ENCODE measurements around the gene TGFBR1.

Gene TGFBR1

DNA sequence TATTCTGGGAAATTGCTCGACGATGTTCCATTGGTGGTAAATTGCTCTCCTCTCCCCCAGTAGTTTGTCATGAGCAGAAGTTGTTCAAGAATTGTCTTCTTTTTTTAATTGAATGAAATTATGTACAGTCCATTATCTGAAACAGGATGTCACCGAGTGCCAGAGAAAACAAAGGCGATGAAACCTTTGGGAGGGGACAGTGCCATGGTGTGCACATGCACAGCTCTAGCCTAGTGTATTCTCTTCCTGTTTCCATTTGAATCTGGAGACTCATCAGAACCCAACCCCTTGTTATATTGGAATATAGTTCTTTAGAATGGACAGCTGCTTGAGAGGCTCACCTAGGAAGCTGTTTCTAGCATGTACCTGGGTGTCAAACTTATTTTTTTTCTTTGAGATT lies 41.7 kb downstream of the TGFBR1 start:
- Mint-ChIP-seq H3K4me3 (no peak overlapping the region), H3K36me3 (ENCODE audit: low read depth) (peaks cover 73% of the 10 kb centered on the region), H3K27ac (no peak overlapping the region), H3K4me1 (ENCODE audit: low read depth) (peaks cover 37% of the 10 kb centered on the region), H3K9me3 (no peaks in the 10 kb centered on the region), H3K27me3 (no peaks in the 10 kb centered on the region)

DNA sequence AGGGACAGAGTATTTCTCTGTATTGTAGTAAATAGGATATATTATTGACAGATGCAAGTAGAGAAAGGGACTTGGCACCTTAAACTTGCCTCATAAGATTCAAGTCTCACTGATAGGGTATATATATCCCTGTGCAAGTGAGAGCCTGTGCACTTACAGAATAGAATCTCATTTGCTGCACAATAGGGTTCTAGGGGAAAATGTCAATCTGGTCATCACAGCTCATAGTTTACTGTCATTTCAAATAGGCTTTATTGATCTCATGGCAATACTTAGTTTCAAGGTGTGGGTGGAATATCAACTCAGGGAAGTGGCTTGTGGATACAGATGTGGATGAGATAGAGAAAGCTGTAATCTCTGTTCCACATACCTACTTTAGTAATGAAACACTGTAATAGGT lies 42.3 kb downstream of the TGFBR1 start:
- Mint-ChIP-seq H3K27me3 (no peaks in the 10 kb centered on the region), H3K4me1 (ENCODE audit: low read depth) (peaks cover 41% of the 10 kb centered on the region), H3K9me3 (no peaks in the 10 kb centered on the region), H3K27ac (no peak overlapping the region), H3K4me3 (no peak overlapping the region), H3K36me3 (ENCODE audit: low read depth) (peaks cover 75% of the 10 kb centered on the region)

DNA sequence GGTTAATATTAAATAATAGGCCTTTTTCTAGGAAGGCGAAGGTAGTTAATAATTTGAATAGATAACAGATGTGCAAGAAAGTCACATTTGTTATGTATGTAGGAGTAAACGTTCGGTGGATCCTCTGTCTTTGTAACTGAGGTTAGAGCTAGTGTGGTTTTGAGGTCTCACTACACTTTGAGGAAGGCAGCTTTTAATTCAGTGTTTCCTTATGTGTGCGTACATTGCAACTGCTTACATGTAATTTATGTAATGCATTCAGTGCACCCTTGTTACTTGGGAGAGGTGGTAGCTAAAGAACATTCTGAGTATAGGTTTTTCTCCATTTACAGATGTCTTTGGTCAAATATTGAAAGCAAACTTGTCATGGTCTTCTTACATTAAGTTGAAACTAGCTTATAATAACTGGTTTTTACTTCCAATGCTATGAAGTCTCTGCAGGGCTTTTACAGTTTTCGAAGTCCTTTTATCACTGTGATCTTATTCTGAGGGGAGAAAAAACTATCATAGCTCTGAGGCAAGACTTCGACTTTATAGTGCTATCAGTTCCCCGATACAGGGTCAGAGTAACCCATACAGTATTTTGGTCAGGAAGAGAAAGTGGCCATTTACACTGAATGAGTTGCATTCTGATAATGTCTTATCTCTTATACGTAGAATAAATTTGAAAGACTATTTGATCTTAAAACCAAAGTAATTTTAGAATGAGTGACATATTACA lies 45.7 kb downstream of the TGFBR1 start:
- Mint-ChIP-seq H3K9me3 (no peaks in the 10 kb centered on the region), H3K4me1 (ENCODE audit: low read depth) (peaks cover 41% of the 10 kb centered on the region), H3K36me3 (ENCODE audit: low read depth) (peaks cover 55% of the 10 kb centered on the region), H3K27me3 (no peaks in the 10 kb centered on the region), H3K27ac (no peak overlapping the region), H3K4me3 (peak overlapping the region; percentile 27)

DNA sequence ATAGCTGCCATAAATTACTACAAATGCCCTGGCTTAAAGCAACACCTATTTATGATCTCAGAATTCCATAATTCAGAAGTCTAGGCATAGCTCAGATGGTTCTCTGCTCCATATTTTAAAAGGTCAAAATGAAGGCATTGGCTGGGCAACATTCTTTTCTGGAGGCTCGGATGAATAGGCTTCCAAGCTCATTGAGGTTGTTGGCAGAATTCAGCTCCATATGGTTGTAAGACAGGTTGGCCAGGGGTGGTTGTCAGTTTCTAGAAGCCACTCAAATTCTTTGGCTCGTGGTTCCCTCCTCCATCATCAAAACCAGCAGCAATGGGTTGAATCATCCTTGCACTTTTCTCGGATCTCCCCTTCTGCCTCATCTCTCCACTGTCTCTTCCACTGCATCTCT lies 49.4 kb downstream of the TGFBR1 start:
- Mint-ChIP-seq H3K9me3 (no peaks in the 10 kb centered on the region), H3K36me3 (ENCODE audit: low read depth) (peaks cover 24% of the 10 kb centered on the region), H3K4me3 (no peak overlapping the region), H3K4me1 (ENCODE audit: low read depth) (peaks cover 26% of the 10 kb centered on the region), H3K27ac (no peak overlapping the region), H3K27me3 (peaks cover 4% of the 10 kb centered on the region)

DNA sequence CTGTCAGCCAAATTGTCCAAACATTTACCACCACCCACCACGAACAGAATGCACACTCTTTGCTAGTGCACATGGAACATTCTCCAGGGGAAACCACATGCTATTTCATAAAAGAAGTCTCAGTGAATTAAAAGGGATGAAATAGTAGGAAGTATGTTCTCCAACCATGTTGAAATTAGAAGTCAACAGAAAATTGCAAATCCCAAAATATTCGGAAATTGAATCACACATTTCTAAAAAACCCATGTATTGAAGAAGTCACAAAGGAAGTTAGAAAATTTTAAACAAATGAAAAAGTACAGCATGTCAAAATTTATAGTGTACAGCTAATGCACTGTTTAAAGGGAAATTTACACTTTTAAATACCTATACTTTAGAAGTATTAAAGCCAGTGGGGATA lies 50.8 kb downstream of the TGFBR1 start:
- H3K27ac Mint-ChIP-seq, result no peak overlapping the region

DNA sequence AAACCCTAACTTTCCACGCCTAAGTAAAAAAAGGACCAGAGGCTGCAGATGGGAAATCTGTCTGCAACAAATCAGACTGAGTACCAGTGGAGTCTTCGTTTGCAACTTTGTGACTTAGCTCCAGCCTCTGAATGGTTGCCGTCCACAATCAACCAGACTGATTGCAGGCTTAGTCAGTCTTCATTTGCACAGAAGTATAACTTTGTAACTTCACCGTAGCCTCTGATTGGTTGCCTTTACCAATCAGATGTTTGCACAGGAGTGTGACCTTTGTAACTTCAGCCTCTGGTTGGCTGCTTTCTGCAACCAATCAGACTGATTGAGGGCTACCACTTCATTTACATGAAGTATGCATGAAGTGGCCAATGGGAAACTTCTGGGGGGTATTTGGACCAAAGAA lies 53.7 kb downstream of the TGFBR1 start:
- Mint-ChIP-seq H3K9me3 (no peaks in the 10 kb centered on the region), H3K4me1 (ENCODE audit: low read depth) (peaks cover 10% of the 10 kb centered on the region), H3K4me3 (no peak overlapping the region), H3K27ac (no peak overlapping the region), H3K27me3 (peaks cover 12% of the 10 kb centered on the region), H3K36me3 (ENCODE audit: low read depth) (no peaks in the 10 kb centered on the region)

More for the DNA sequence above, 50.8 kb downstream of the TGFBR1 start:
- Mint-ChIP-seq H3K9me3 (no peaks in the 10 kb centered on the region), H3K4me1 (ENCODE audit: low read depth) (peaks cover 17% of the 10 kb centered on the region), H3K4me3 (no peak overlapping the region), H3K27me3 (peaks cover 12% of the 10 kb centered on the region), H3K36me3 (ENCODE audit: low read depth) (peaks cover 17% of the 10 kb centered on the region)

DNA sequence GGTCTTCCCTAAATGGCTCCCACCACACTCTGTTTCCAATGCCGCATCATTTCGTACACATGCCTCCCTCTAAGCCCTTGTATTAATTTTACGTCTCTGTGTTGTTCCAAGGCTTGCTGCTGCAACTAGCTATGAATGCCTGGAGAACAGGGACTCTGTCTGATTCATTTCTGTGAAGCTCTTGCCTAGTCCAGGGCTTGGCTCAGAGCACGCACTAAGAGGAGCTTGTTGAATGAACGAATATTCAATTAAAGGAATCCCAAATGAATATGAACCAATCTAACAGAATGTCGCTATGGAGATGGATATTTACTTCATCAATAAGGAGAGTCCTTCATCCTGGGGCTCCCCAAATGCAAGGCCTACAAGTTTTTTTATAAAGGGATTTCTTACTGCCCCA lies 55.3 kb downstream of the TGFBR1 start:
- Mint-ChIP-seq H3K27me3 (peaks cover 12% of the 10 kb centered on the region), H3K4me1 (ENCODE audit: low read depth) (peaks cover 19% of the 10 kb centered on the region), H3K27ac (no peak overlapping the region), H3K36me3 (ENCODE audit: low read depth) (no peaks in the 10 kb centered on the region), H3K9me3 (no peaks in the 10 kb centered on the region), H3K4me3 (no peak overlapping the region)

DNA sequence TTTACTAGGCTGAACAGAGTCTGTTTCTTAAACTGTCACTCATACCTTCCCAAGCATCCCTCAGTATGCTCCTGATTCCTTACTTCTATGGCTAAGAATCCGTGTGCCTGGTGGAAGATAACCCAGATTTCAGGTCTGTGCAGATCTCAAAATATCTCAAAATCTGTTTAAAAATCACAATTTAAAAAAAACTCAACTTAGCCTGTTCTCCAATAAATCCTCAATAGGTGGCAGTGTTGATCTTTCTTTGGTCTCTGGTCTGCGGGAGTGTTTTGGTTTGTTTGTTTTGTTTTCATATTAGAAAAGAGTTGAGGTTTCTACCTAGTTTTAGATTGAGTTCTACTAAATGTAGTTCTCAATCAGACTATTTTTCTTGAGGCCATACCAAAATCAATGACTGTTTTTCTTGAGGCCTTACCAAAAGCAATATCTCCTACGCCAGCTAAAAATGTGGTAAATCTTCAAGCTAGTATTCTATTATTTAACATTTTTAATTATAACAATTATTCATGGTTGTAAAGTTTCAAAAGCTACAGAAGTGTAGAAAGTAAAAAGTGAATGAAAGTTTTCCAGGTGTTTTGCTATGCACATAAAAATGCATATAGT lies 57.9 kb downstream of the TGFBR1 start:
- H3K4me3 Mint-ChIP-seq, result no peak overlapping the region
- no peak overlapping the region for H3K27ac Mint-ChIP-seq
- H3K4me1 Mint-ChIP-seq (ENCODE audit: low read depth), result peaks cover 46% of the 10 kb centered on the region
- H3K9me3 Mint-ChIP-seq, result no peaks in the 10 kb centered on the region
- no peaks in the 10 kb centered on the region for H3K36me3 Mint-ChIP-seq (ENCODE audit: low read depth)
- peaks cover 8% of the 10 kb centered on the region for H3K27me3 Mint-ChIP-seq

DNA sequence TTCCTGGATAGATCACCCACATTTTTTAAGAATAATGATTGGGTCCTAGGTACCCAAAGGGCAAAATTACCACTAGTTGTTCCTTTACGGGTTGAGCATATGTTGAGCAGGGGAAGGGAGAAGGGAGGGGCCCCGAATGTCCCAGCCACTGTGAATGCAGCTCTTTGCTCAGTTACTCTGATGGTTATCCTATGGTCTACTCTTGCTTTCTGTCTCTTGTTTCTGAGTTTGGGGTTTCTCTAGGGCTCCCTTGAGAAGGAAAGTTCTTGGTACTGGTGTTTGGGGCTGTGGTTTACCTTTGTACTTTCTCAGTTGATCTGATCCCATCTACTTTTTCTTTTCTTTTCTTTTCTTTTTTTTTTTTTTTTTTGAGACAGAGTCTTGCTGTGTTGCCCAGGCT lies 61.2 kb downstream of the TGFBR1 start:
- H3K27ac Mint-ChIP-seq, result no peak overlapping the region
- H3K4me1 Mint-ChIP-seq (ENCODE audit: low read depth), result peaks cover 52% of the 10 kb centered on the region
- H3K36me3 Mint-ChIP-seq (ENCODE audit: low read depth), result no peaks in the 10 kb centered on the region
- no peaks in the 10 kb centered on the region for H3K27me3 Mint-ChIP-seq
- no peak overlapping the region for H3K4me3 Mint-ChIP-seq
- H3K9me3 Mint-ChIP-seq, result no peaks in the 10 kb centered on the region

DNA sequence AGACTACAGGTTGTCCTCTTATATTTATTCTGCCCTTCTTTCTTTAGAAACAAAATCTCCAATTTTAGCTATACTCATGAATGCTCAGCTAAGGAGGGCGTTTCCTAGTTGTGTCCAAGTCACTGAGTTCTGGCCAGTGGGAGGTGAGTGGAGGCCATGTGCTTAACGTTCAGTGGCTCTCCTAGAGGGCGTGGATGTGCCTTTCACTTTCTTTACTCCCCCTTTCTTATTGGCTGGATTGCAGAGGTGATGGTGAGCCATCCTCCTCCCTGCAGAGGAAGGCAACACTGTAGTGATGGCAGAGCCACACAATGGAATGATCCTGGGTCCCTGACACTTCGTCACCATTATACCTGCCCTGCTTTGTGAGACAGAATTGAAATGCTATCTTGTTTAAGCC lies 62.2 kb downstream of the TGFBR1 start:
- H3K4me1 Mint-ChIP-seq (ENCODE audit: low read depth), result peaks cover 52% of the 10 kb centered on the region
- peaks cover 2% of the 10 kb centered on the region for H3K27me3 Mint-ChIP-seq
- no peaks in the 10 kb centered on the region for H3K9me3 Mint-ChIP-seq
- no peak overlapping the region for H3K4me3 Mint-ChIP-seq
- no peak overlapping the region for H3K27ac Mint-ChIP-seq
- no peaks in the 10 kb centered on the region for H3K36me3 Mint-ChIP-seq (ENCODE audit: low read depth)

DNA sequence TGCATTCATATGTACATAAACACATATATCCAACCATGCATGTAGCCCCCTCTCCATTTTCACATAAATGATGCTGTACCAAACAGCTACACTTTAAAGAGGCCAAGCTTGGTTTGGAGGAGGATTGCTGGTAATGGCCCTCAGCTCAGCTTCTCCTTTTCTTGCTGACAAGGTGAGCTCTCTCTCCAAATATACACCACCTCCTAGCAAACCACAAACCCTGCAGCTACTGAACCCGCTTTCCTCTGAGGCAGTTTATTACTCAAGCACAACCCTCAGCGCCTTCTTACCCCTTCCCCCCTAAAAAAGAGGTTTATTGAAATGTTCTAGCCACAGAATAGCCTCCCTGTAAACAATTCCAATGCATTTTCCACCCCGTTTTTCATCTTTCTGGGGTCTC lies 62.8 kb downstream of the TGFBR1 start:
- Mint-ChIP-seq H3K4me3 (no peak overlapping the region), H3K9me3 (no peaks in the 10 kb centered on the region), H3K36me3 (ENCODE audit: low read depth) (no peaks in the 10 kb centered on the region), H3K27ac (no peak overlapping the region), H3K27me3 (peaks cover 5% of the 10 kb centered on the region), H3K4me1 (ENCODE audit: low read depth) (peaks cover 49% of the 10 kb centered on the region)

DNA sequence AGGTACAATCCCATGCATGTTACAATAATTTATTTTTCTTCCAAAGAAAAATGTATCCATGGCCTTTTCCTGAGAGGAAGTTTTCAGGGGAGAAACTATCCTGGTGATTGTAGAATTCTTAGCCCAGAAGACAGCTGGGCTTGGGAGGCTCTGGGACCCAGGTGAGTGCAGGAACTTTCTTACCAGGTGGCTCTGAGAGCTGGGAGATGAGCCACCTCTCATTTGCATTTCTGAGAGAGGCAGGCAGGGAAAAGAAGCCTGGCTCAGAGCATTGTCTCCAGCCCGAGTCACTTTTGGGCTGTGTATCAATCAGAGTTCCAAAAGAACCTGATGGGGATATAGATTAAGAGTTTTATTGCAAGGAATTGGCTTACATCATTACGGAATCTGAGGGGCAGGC lies 64.2 kb downstream of the TGFBR1 start:
- Mint-ChIP-seq H3K36me3 (ENCODE audit: low read depth) (no peaks in the 10 kb centered on the region), H3K27me3 (peaks cover 5% of the 10 kb centered on the region), H3K9me3 (no peaks in the 10 kb centered on the region), H3K27ac (no peak overlapping the region), H3K4me1 (ENCODE audit: low read depth) (peaks cover 48% of the 10 kb centered on the region), H3K4me3 (no peak overlapping the region)

DNA sequence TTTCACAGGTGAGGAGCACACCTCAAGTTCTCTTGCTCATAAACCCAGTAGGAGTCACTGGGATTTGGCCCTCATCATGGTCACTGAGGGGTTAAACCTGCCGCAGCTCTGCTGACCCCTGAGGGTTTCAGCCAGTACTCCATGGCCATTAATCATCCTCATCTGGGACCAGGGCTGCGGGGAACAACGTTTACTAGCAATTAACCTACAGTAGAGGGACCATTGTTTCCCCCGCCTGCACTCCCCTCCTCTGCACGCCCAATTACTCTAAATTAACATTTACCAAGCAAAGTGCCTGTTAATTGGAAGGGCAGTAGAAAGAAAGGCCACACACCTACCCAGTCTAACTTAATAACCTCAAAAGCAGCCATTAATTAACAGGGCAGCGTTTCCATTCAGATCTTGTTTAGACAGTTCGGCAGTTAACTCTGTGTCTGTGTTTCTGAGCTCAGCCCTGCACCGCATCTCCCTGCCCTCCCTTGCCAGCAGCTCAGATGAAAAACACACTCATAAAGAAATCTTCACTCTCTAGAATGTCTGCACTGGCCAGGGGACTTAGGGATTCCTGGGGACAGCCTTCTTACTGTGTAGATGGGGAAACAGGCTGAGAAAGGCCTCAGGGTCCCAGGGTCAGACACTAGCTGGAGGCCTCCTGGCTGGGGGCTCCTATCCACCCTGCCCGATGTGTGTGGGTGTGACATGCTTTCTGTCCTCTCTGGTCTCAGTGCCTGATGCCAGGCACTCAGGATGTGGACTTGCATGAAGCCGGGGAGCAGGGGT lies 65.3 kb downstream of the TGFBR1 start:
- Mint-ChIP-seq H3K36me3 (ENCODE audit: low read depth) (no peaks in the 10 kb centered on the region), H3K4me1 (ENCODE audit: low read depth) (peaks cover 45% of the 10 kb centered on the region), H3K27ac (no peak overlapping the region), H3K4me3 (no peak overlapping the region), H3K27me3 (peaks cover 5% of the 10 kb centered on the region), H3K9me3 (no peaks in the 10 kb centered on the region)

DNA sequence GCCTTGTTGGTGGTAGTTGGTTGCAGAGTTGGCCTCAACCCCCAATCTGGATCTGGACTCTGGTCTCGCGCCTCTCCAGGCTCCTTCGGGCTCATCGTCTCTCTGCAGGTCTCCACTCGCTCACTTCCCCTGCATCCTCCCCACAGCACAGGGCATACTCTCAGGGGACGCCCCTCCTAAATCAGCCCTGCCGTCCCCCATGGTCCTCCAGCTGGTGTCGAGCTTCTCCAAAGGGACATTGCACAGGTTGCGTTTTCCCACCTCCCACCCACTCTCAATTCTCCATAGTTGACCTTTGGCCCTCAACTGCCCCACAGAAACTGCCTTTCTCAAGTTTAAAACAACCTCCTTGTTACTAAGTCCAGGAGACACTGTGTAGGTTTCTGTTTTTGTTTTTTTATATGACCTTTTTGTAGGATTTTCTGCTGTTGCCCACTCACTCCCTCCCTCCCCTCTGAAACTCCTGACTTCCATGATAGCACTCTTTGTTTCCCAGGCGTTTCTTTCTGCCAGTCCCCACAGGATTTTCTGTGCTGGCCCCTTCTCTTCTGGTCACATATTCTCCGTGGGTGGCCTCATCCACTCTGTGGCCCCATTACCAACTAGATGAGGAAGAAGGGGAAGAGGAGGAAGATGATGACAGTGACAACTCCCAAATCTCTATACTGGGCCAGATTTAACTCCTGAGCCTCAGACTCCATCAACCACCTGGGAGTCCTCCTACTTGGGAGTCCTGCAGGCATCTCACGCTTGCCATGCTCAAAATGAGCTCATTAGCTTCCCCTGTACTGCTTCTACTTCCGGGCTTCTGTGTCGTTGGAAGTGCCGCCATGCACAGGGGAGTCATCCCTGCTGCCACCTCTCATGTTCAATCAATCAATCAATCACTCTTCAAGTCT lies 66.6 kb downstream of the TGFBR1 start:
- peaks cover 5% of the 10 kb centered on the region for H3K27me3 Mint-ChIP-seq
- H3K27ac Mint-ChIP-seq, result no peak overlapping the region
- peaks cover 32% of the 10 kb centered on the region for H3K4me1 Mint-ChIP-seq (ENCODE audit: low read depth)
- no peaks in the 10 kb centered on the region for H3K9me3 Mint-ChIP-seq
- H3K4me3 Mint-ChIP-seq, result no peak overlapping the region
- no peaks in the 10 kb centered on the region for H3K36me3 Mint-ChIP-seq (ENCODE audit: low read depth)

Measured in stimulated activated naive CD8-positive, alpha-beta T cell treated with anti-CD3 and anti-CD28 coated beads, Interleukin-15, Interleukin-2, amounts not matched to agents 100 ng/mL and 50 ng/mL, for 24 hours (primary cell).